HFF-Myc (cell line): ENCODE measurements around the gene ZBP1.
A peak's percentile ranks its signal among the peaks of the same experiment; 100 is the strongest.

Experiments used
- DNase-seq: peaks from one replicate; pipeline ENCODE4 v3.0.0-alpha.2; 2011; ENCODE audit warnings: low read depth; ENCODE audit errors: extremely low read depth
- H3K4me3 ChIP-seq: replicated peaks from 2 replicates; pipeline ENCODE4 v1.5.1; 2011; ENCODE audit warnings: low read depth, mild to moderate bottlenecking, control low read depth, low read length
- CTCF ChIP-seq: IDR thresholded peaks from 2 replicates; pipeline ENCODE4 v1.5.1; 2012; ENCODE audit warnings: mild to moderate bottlenecking, low read depth, low read length, control low read depth; ENCODE audit errors: missing control alignments

Gene ZBP1

GRCh38 chr20:57601211-57601570 lies 19.0 kb downstream of the ZBP1 start:
- DNase-seq, result no peak
- H3K4me3 ChIP-seq, result no peak overlapping the region
- TF ChIP-seq CTCF, result no peak

- TF ChIP-seq CTCF, result no peak
- no peak for DNase-seq
- no peak overlapping the region for H3K4me3 ChIP-seq
These were observed 19.7 kb downstream of the ZBP1 start for GRCh38 chr20:57600320-57601210.

- H3K4me3 ChIP-seq, result no peak overlapping the region
- TF ChIP-seq CTCF, result no peak
- DNase-seq, result no peak
These were observed 21.7 kb downstream of the ZBP1 start for GRCh38 chr20:57598491-57598890.

GRCh38 chr20:57598060-57598459 lies 22.2 kb downstream of the ZBP1 start:
- H3K4me3 ChIP-seq, result no peak overlapping the region
- no peak for TF ChIP-seq CTCF
- DNase-seq, result no peak

GRCh38 chr20:57596998-57597939 lies 23.0 kb downstream of the ZBP1 start:
- peak; percentile 81 for TF ChIP-seq CTCF
- no peak overlapping the region for H3K4me3 ChIP-seq
- DNase-seq, result no peak

GRCh38 chr20:57596358-57596757 lies 23.9 kb downstream of the ZBP1 start:
- DNase-seq, result no peak
- no peak overlapping the region for H3K4me3 ChIP-seq
- TF ChIP-seq CTCF, result no peak
